Kasumi-1 (cell line): ENCODE results near the gene TBCD.
A peak's percentile ranks its signal among the peaks of the same experiment; 100 is the strongest.
"Not testable (repeated sequence)": the region's sequence is repeated elsewhere in the genome, so short reads cannot be mapped to it uniquely, and the experiment has no call there.

Source experiments
- DNase-seq, 2 experiments: peaks; one replicate each; lab custom pipeline; 2025; lab: John Stamatoyannopoulos, UW

Gene TBCD

GRCh38 chr17:82729479-82730260, 22.2 kb upstream of the TBCD start:
- no peak for DNase-seq

DNA sequence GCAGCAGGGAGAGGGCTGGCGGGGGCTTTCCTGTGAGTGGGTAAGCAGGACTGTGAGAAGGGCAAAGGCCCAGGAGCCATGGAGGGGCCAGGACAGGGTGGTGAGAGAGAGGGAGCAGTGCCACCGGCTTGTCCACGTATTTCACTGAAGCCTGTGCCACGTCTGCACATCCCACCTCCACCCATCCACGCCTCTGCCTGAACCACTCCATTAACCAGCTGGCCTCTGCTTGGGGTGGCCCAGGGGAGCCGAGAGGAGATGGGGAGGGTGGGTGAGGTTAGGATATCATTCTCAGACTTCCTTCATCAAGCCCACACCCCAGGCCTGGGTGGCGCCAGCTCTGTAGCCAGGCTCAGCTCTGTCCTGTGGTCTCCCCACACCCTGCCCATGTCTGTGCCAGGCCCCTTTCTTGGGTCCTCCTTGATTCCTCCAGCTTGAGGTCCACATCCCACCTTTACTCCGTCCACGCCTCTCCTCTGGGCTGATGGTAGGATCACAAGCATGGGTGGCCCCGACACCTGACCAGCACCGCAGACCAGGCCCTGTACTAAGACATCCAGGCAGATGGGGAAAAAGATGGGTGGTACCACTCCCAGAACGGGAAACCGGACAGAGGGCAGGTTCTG, 19.6 kb upstream of the TBCD start:
- DNase-seq = no peak

- DNase-seq = peak; percentile 29 to 44
Measured at GRCh38 chr17:82734987-82735866, 16.6 kb upstream of the TBCD start, which contains the start of gene FN3K. FN3K (plus strand) TSS chr17:82735615; CDS start chr17:82735637, 22 bp downstream.

- no peak for DNase-seq
Measured at GRCh38 chr17:82736511-82737185, 15.2 kb upstream of the TBCD start.

- DNase-seq = no peak
Measured at GRCh38 chr17:82737967-82738877, 13.6 kb upstream of the TBCD start.

GRCh38 chr17:82740906-82741759, 10.7 kb upstream of the TBCD start:
- no peak for DNase-seq

DNA sequence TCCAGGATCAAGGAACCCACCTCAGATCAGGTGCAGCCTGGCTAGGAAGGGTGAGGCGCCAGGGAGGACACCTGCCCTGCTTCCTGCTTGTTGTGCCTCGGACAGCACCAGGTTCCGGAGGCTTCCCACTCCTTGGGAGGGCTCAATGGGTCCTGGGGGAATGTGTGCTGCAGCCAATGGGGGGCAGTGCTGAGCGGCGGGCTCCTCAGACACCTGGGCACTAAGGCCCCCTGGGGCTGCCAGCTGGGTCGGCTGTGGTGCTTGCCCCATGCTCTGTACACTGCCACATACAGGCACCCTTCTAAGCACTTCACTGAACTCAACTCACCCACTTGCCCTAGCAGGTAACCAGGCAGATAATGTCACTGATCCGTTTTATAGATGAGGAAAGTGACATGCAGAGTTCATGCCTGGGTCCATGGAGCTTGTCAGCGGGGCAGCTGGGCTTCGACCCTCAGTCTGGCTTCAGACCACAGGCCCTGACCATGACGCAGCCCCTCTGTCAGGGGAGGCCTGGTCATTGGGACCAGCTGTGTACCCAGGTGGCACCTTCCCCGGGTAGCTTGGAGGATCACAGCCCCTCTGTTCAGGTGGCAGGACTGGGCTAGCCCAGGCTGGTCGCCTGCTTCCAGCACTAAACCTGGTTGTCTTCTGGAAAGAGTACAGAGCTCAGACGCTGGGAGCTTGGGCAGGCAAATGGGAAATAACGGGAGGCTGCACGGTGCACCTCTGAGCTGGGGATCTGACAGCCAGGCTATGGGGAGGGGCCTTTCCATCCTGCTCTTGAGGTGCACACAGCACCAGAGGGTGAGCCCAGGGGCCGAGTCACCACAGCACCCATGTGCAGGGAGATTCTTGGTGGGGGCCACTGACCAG, 8.3 kb upstream of the TBCD start:
- DNase-seq = no peak

DNA sequence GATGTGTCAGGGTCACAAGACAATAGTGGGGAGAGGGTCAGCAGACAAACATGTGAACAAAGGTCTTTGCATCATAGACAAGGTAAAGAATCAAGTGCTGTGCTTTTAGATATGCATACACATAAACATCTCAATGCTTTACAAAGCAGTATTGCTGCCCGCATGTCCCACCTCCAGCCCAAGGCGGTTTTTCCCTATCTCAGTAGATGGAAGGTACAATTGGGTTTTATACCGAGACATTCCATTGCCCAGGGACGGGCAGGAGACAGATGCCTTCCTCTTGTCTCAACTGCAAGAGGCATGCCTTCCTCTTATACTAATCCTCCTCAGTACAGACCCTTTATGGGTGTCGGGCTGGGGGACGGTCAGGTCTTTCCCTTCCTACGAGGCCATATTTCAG, 7.1 kb upstream of the TBCD start:
- not testable (repeated sequence) for DNase-seq

GRCh38 chr17:82745524-82745923, 6.3 kb upstream of the TBCD start:
- no peak for DNase-seq

GRCh38 chr17:82748756-82749155, 3.1 kb upstream of the TBCD start:
- no peak for DNase-seq

- no peak for DNase-seq
Measured at GRCh38 chr17:82750241-82750908, 1.5 kb upstream of the TBCD start.

DNA sequence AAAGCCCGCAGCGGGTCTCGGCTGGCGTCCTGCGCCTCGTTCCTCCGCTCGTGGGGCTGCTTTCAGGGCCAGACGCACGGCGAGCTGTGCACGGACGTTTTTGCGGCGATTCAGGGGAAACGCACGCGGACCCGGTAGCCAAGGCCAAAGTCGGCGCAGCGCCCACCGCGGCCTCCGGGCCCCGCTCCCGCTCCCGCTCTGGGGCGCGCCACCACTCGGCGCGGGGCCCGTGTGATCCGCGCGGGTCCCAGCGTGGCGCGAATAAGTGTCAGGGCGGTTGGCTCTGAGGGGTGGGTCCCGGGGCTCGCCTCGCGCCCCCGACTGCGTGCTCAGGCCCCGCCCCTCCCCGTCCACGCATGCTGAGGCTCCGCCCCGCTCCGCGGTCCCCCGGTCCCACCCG, 694 bp upstream of the TBCD start:
- DNase-seq = no peak

GRCh38 chr17:82752371-82753200, 721 bp downstream of the TBCD start:
- DNase-seq = peak in 1 of 2 experiments; percentile 23

DNA sequence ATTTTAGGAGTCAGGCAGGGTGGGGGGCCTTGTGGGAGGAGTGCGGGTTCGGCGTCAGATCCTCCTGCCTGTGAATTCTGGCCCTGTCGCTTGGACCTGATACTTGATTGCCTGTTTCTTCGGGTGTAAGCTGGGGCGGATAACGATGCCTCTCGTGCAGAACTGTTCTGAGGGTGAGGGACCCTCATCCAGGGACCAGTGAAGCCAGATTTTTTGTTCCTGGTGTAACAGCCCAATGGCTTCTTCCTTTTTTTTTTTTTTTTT, 1.3 kb downstream of the TBCD start:
- DNase-seq = no peak

DNA sequence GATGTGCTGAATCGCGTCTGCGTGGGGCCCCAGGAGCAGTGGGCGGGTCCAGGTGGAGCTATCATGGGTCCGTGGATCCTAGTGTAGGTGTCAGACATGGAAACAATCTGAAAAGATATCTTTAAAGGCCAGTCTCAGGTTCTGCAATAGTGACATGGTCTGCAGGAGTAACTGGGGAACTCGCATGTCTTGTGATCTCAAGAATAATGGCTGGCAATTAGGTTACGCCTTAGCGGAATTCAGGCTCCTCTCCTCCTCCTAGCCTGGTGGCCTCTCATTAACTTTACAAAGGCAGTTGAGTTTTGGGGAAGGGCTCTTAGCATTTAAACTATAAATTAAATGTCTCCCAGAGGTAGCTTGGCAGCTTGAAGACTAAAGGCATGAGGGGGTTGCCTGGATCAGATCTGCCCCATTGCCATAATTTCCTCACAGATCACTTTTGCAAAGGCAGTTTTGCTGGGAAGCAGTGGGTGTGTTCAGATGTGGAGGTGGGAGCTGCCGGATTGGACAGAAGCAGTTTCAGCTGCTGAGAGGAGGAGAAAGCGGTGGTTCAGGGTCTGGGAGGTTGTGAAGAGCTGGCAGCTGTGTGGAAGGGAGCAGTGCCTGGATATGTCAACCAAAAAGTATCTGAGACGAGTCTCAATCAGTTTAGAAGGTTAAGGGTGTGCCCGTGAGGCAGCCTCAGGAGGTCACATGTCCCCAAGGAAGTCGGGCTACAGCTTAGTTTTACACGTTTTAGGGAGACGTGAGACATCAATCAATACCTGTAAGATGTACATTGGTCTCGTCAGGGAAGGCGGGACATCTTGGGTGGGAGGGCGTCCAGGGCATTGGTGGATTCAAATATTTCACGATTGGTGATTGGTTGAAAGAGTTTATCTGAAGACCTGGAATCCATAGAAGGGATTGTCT, 2.7 kb downstream of the TBCD start:
- no peak for DNase-seq

DNA sequence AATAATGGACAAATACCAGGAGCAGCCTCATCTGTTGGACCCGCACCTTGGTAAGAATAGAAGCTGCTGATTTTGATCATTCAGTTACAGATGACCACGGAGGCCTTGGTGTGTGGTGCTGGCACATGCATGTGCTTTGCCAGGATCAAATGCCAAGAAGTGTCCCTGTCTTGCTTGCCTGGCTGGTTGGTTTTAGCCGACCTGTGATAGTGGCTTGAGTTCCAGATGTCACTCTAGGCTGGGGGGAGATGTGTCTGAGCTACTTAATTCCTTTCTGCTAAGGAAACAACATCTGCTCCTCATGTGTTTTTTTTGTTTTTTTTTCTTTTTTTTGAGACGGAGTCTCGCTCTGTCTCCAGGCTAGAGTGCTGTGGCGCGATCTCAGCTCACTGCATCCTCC, 4.3 kb downstream of the TBCD start:
- no peak for DNase-seq

DNA sequence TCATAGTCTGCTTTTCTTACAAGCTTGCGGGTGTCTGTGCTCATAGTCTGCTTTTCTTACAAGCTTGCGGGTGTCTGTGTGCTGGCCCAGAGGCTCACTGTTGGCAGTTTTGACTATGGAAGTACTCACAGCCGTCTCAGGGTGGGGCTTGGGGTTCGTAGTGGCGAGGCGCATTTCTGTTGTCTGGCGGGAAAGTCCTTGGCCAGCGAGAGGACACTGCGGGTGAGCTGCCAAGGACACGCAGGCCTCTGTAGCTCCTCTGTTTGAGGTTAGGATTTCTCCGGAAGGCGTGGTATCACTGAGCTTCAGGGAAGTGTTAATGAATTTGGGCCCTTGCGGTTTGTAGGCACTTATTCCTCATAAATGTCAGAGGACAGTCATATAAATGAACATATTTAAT, 13.5 kb downstream of the TBCD start:
- DNase-seq = no peak
